Measurements from ENCODE around the gene CDKN1C.

Gene CDKN1C

DNA sequence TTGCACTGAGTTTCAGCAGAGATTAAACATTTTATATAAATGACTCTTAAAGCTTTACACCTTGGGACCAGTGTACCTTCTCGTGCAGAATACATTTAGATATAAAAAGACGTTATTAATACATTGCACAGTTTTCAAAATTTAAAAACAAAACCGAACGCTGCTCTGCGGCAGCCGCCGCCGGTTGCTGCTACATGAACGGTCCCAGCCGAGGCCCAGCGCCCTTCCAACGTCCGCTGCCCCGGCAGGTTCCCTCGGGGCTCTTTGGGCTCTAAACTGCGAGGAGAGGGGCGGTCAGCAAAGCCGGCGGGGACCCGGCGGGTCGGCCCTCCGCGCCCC, 2.0 kb downstream of the CDKN1C start:
- Histone ChIP-seq H3K79me2 (ENCODE audit: insufficient read depth, low read length) (no peaks in the 10 kb centered on the region), H3K36me3 (ENCODE audit: low read length) (no peaks in the 10 kb centered on the region), H3K9me3 (ENCODE audit: insufficient read depth, low read length) (no peaks in the 10 kb centered on the region), H4K20me1 (ENCODE audit: low read depth, low read length) (no peaks in the 10 kb centered on the region), H2AFZ (ENCODE audit: low read depth, low read length, severe bottlenecking) (no peak overlapping the region), H3K9me2 (replicated peaks; ENCODE audit: insufficient read depth, low read length) (no peaks in the 10 kb centered on the region), H3F3A (ENCODE audit: insufficient read depth) (no peaks in the 10 kb centered on the region), H3K27ac (ENCODE audit: low read depth, low read length) (no peak overlapping the region), H3K27me3 (ENCODE audit: low read length) (no peaks in the 10 kb centered on the region), H3K9ac (ENCODE audit: low read length) (no peak overlapping the region), H3K4me2 (ENCODE audit: low read depth, low read length, poor library complexity, severe bottlenecking) (no peak overlapping the region), H3K4me3 (ENCODE audit: insufficient read depth, low read length, poor library complexity, severe bottlenecking) (no peak overlapping the region)
- TF ChIP-seq EZH2phosphoT487 (conservative IDR thresholded peaks at IDR 0.05; ENCODE audit: low read length) (no peak), CTCF (IDR thresholded peaks at IDR 0.05; ENCODE audit: insufficient read depth, low read length, poor library complexity, severe bottlenecking) (no peak)

DNA sequence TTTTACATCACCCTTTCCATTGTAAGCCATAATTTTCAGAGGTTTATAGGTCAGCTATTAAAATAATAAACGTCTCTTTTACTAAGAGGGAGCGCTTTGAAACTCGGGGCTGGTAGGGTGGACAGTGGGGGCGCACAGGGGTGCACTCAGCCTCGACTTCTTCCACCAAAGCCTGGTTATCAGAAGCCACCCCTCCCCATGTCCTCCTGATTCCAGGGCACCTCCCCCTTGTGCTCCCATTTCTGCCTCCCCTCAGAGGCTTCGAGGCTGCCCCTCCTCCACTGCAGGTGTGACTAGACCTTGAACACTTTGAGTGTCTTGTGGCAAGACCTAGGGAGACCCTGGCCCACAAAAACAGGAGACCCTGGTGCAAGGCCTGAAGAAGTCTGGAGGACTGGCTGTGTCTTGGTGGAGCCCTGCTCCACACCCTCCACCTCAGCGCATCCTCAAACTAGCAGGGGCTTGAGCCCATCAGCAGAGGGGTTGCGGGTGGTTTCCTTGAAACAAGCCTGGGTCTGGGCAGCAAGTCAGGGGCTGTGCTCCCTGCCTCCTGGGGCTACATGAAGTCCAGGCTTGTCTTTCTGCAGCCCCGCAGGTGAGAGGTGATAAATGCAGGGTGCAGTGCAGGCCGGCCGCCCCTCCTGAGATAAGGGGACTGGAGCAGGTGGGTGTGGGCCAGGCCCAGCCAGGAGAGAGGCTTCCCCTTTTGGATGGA, 3.0 kb downstream of the CDKN1C start:
- Histone ChIP-seq H3F3A (ENCODE audit: insufficient read depth) (no peaks in the 10 kb centered on the region), H4K20me1 (ENCODE audit: low read depth, low read length) (no peaks in the 10 kb centered on the region), H3K9me3 (ENCODE audit: insufficient read depth, low read length) (no peaks in the 10 kb centered on the region), H3K36me3 (ENCODE audit: low read length) (no peaks in the 10 kb centered on the region), H2AFZ (ENCODE audit: low read depth, low read length, severe bottlenecking) (no peak overlapping the region), H3K27ac (ENCODE audit: low read depth, low read length) (no peak overlapping the region), H3K4me2 (ENCODE audit: low read depth, low read length, poor library complexity, severe bottlenecking) (no peak overlapping the region), H3K9ac (ENCODE audit: low read length) (no peak overlapping the region), H3K27me3 (ENCODE audit: low read length) (no peaks in the 10 kb centered on the region), H3K4me3 (ENCODE audit: insufficient read depth, low read length, poor library complexity, severe bottlenecking) (no peak overlapping the region), H3K9me2 (replicated peaks; ENCODE audit: insufficient read depth, low read length) (no peaks in the 10 kb centered on the region), H3K79me2 (ENCODE audit: insufficient read depth, low read length) (no peaks in the 10 kb centered on the region)
- TF ChIP-seq EZH2phosphoT487 (conservative IDR thresholded peaks at IDR 0.05; ENCODE audit: low read length) (no peak), CTCF (IDR thresholded peaks at IDR 0.05; ENCODE audit: insufficient read depth, low read length, poor library complexity, severe bottlenecking) (no peak)

- Histone ChIP-seq H3K79me2 (ENCODE audit: insufficient read depth, low read length) (no peaks in the 10 kb centered on the region), H3K9me3 (ENCODE audit: insufficient read depth, low read length) (no peaks in the 10 kb centered on the region), H2AFZ (ENCODE audit: low read depth, low read length, severe bottlenecking) (no peak overlapping the region), H3K4me3 (ENCODE audit: insufficient read depth, low read length, poor library complexity, severe bottlenecking) (no peak overlapping the region), H3K36me3 (ENCODE audit: low read length) (no peaks in the 10 kb centered on the region), H3F3A (ENCODE audit: insufficient read depth) (no peaks in the 10 kb centered on the region), H3K27ac (ENCODE audit: low read depth, low read length) (no peak overlapping the region), H3K4me2 (ENCODE audit: low read depth, low read length, poor library complexity, severe bottlenecking) (no peak overlapping the region), H3K9me2 (replicated peaks; ENCODE audit: insufficient read depth, low read length) (no peaks in the 10 kb centered on the region), H3K27me3 (ENCODE audit: low read length) (no peaks in the 10 kb centered on the region), H3K9ac (ENCODE audit: low read length) (no peak overlapping the region), H4K20me1 (ENCODE audit: low read depth, low read length) (no peaks in the 10 kb centered on the region)
- TF ChIP-seq EZH2phosphoT487 (conservative IDR thresholded peaks at IDR 0.05; ENCODE audit: low read length) = no peak
- no peak for TF ChIP-seq CTCF (IDR thresholded peaks at IDR 0.05; ENCODE audit: insufficient read depth, low read length, poor library complexity, severe bottlenecking)
Observed at GRCh38 chr11:2881981-2882375, 3.6 kb downstream of the CDKN1C start.
